ENCODE results near the gene FILIP1L.

Gene FILIP1L

DNA sequence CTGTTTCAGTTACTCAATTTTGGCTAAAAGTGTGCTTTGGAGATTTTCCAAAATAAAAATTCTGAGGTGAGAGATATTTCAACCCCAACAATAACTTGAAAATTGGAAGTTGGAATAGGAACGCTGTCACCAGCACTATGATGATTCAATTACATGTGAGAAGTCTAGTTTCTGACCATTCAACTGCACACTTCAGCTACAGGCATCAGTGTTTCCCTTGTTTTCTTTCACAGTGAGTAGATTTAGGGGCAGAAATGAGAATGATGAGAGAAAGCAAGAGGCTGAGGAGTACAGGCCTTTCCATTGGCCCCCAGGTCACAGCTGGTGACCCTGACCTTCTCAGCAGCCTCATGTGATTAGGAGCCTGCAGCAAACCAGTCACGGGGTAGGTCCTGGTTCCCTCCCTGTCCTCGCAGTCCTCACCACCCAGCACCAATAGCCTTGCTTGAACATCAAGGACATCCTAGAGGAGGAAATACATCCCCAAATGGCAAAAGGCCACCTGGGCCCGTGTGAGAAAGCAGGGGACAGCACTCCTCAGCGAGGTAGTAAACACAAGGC, 10.0 kb upstream of the FILIP1L start:
- DNase-seq, result no peak
- Histone ChIP-seq H3K9me3 (ENCODE audit: severe bottlenecking) (peaks cover 2% of the 10 kb centered on the region), H3K27me3 (ENCODE audit: insufficient read depth, low read depth, severe bottlenecking) (no peaks in the 10 kb centered on the region), H3K4me3 (ENCODE audit: low read depth, low read length) (no peak overlapping the region), H3K36me3 (no peaks in the 10 kb centered on the region; the same call in 1 of the 2 replicates), H3K27ac (no peak overlapping the region)
- TF ChIP-seq, protein P1, sequence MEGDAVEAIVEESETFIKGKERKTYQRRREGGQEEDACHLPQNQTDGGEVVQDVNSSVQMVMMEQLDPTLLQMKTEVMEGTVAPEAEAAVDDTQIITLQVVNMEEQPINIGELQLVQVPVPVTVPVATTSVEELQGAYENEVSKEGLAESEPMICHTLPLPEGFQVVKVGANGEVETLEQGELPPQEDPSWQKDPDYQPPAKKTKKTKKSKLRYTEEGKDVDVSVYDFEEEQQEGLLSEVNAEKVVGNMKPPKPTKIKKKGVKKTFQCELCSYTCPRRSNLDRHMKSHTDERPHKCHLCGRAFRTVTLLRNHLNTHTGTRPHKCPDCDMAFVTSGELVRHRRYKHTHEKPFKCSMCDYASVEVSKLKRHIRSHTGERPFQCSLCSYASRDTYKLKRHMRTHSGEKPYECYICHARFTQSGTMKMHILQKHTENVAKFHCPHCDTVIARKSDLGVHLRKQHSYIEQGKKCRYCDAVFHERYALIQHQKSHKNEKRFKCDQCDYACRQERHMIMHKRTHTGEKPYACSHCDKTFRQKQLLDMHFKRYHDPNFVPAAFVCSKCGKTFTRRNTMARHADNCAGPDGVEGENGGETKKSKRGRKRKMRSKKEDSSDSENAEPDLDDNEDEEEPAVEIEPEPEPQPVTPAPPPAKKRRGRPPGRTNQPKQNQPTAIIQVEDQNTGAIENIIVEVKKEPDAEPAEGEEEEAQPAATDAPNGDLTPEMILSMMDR (IDR thresholded peaks at IDR 0.05; ENCODE audit: low read depth, low read length), result no peak

DNA sequence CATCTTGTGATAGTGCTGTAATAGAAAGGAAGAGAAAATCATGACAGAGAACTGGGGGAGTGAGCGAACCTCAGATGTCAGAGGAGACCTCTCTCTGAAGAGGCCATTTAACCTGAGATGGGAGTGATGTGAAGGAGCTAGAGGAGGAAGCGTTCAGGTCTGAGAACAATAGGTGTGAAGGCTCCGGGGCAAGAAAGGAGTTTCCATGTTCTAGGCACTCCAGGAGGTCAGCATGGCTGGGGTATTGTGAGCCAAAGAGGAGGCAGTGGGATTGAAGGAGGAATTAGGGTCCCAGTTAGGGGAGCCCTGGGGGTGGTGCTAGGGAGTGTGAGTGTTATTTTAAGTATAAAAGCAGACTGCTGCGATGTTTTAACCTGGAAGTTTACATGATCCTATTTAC, 8.8 kb upstream of the FILIP1L start:
- Histone ChIP-seq H3K9me3 (ENCODE audit: severe bottlenecking) (peaks cover 2% of the 10 kb centered on the region), H3K27ac (no peak overlapping the region), H3K36me3 (no peaks in the 10 kb centered on the region; the same call in 1 of the 2 replicates), H3K4me3 (ENCODE audit: low read depth, low read length) (no peak overlapping the region), H3K27me3 (ENCODE audit: insufficient read depth, low read depth, severe bottlenecking) (no peaks in the 10 kb centered on the region)
- TF ChIP-seq, protein P1 (IDR thresholded peaks at IDR 0.05; ENCODE audit: low read depth, low read length), result no peak
- no peak for DNase-seq

DNA sequence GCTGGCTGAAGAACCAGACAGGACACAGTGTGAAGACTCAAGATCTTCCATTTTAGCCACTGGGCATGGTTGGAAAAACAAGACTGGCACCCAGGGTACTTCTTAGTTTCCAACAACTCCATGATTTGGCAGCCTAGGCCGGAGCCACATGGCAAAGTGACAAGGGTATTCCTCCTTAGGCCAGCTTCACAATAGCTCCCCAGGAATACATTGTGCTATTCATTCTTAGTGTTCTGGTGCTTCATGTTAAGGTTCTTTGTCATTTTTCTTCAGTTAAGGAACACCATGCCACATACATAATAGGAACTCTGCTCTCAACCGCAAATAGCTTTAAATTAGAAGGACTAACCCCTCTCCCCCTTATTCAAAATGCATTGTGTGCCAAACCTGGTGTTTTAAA, 8.0 kb upstream of the FILIP1L start:
- H3K4me3 ChIP-seq (ENCODE audit: low read depth, low read length), result no peak overlapping the region
- H3K36me3 ChIP-seq, result no peaks in the 10 kb centered on the region; the same call in 1 of the 2 replicates
- no peak overlapping the region for H3K27ac ChIP-seq
- peaks cover 2% of the 10 kb centered on the region for H3K9me3 ChIP-seq (ENCODE audit: severe bottlenecking)
- H3K27me3 ChIP-seq (ENCODE audit: insufficient read depth, low read depth, severe bottlenecking), result no peaks in the 10 kb centered on the region
- DNase-seq, result no peak
- TF ChIP-seq, protein P1 (IDR thresholded peaks at IDR 0.05; ENCODE audit: low read depth, low read length), result no peak

DNA sequence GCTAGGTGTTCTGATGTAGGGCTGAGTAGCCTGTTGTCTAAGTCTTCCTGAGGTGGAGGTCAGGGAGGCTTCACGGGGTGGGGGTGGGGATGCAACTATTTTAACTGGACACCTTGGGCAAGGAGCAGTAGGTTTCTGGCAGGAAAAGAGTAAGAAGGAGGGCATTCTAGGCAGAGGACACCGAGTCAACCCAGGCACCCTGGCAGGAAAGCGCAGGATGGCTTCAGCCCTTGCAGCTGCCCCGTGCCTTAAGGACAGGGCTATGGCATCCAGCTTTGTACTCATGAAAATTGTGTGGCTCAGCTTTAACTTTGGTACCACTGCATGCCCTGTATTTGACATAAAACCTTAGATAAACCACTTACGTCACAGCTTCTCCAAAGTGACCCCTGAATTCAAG, 6.4 kb upstream of the FILIP1L start:
- H3K27me3 ChIP-seq (ENCODE audit: insufficient read depth, low read depth, severe bottlenecking), result no peaks in the 10 kb centered on the region
- no peaks in the 10 kb centered on the region; the same call in 1 of the 2 replicates for H3K36me3 ChIP-seq
- no peak for DNase-seq
- TF ChIP-seq, protein P1 (IDR thresholded peaks at IDR 0.05; ENCODE audit: low read depth, low read length), result no peak
- H3K27ac ChIP-seq, result no peak overlapping the region
- peaks cover 2% of the 10 kb centered on the region for H3K9me3 ChIP-seq (ENCODE audit: severe bottlenecking)
- no peak overlapping the region for H3K4me3 ChIP-seq (ENCODE audit: low read depth, low read length)

DNA sequence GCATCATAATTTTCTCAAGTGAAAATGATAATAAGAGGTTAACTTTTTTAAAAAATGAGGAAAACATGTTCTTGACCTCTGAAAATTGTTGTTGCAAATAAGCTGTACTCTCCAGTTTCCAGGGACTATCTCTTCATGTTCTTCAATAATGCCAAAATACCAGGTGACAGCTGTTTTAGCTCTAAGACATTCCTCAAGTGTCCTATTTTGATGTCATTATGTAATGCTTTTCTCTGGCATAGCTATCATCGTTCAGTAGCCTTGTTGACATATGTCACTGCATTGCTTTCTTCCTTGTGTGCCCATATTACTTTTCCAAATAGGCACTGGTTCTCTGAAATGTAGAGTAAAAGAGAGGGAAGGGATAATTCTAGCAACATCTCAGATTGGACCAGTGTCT, 5.7 kb upstream of the FILIP1L start:
- TF ChIP-seq, protein P1 (IDR thresholded peaks at IDR 0.05; ENCODE audit: low read depth, low read length), result no peak
- H3K9me3 ChIP-seq (ENCODE audit: severe bottlenecking), result peaks cover 2% of the 10 kb centered on the region
- no peaks in the 10 kb centered on the region; the same call in 1 of the 2 replicates for H3K36me3 ChIP-seq
- no peak overlapping the region for H3K27ac ChIP-seq
- H3K4me3 ChIP-seq (ENCODE audit: low read depth, low read length), result no peak overlapping the region
- no peak for DNase-seq
- H3K27me3 ChIP-seq (ENCODE audit: insufficient read depth, low read depth, severe bottlenecking), result no peaks in the 10 kb centered on the region

DNA sequence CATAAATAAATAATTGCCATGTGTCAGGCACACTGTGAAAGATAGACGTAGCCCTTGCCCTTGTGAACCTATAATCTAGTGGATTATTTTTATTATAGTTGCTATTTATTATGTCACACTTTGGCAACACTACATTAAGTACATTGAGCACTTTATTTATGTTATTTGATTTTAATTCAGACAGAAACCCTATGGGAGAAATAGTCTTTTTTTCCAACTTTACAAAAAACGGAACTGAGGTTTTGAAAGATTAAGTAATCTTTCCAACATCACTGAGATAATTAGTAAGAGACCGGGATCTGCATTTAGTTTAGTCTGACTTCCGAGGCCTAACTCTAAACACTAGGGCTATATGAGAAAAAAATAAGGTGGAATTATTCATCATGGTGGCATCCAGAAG, 2.8 kb upstream of the FILIP1L start:
- Histone ChIP-seq H3K36me3 (no peaks in the 10 kb centered on the region; the same call in 1 of the 2 replicates), H3K27me3 (ENCODE audit: insufficient read depth, low read depth, severe bottlenecking) (no peaks in the 10 kb centered on the region), H3K4me3 (ENCODE audit: low read depth, low read length) (no peak overlapping the region), H3K9me3 (ENCODE audit: severe bottlenecking) (peaks cover 2% of the 10 kb centered on the region), H3K27ac (no peak overlapping the region)
- TF ChIP-seq, protein P1 (IDR thresholded peaks at IDR 0.05; ENCODE audit: low read depth, low read length), result no peak
- no peak for DNase-seq
